WI38 (cell line): ENCODE results near the gene PRR19.

ENCODE experiments used
- H3K4me3 ChIP-seq: 2 replicates; pipeline ENCODE4 v1.5.1; 2011; ENCODE audit warnings: low read depth, mild to moderate bottlenecking, control low read depth, low read length
- TF ChIP-seq, protein P1 (sequence below): IDR thresholded peaks from 2 replicates; pipeline ENCODE4 v1.5.1; 2012; ENCODE audit warnings: low read depth, mild to moderate bottlenecking, control low read depth, low read length

Gene PRR19

DNA sequence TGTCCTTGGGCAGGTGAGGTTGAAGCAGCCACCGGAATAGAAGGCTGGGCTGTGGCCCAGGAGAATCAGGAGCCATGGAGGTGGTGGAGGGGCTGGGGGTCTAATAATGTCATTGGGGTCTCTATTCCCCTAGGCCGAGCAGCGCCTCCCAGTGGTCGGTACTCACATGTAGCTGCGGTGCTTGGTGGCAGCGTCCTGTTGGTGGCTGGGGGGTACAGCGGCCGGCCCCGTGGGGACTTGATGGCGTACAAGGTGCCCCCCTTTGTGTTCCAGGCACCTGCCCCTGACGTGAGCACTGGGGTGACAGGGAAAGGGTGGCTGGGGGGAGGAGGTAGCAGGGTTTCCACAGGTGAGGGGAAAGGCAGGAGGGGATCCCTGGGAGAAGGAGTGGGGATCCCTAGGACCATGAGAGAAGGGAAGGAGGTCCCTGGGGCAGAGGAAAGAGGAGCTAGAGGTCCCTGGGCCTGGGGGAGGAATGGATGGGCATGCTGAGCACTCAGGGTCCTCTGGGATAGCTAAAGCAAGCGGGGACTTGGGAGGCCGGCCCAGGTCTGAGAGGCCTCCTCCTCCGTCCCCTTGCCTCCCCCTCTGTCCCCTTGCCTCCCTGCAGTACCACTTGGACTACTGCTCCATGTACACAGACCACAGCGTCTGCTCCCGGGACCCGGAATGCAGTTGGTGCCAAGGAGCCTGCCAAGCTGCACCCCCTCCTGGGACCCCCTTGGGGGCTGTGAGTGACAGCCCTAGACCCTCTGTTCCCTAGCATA, 41.6 kb downstream of the PRR19 start:
- TF ChIP-seq, protein P1, sequence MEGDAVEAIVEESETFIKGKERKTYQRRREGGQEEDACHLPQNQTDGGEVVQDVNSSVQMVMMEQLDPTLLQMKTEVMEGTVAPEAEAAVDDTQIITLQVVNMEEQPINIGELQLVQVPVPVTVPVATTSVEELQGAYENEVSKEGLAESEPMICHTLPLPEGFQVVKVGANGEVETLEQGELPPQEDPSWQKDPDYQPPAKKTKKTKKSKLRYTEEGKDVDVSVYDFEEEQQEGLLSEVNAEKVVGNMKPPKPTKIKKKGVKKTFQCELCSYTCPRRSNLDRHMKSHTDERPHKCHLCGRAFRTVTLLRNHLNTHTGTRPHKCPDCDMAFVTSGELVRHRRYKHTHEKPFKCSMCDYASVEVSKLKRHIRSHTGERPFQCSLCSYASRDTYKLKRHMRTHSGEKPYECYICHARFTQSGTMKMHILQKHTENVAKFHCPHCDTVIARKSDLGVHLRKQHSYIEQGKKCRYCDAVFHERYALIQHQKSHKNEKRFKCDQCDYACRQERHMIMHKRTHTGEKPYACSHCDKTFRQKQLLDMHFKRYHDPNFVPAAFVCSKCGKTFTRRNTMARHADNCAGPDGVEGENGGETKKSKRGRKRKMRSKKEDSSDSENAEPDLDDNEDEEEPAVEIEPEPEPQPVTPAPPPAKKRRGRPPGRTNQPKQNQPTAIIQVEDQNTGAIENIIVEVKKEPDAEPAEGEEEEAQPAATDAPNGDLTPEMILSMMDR, result 0 out of 2 replicates have a peak, but pooled peaks have one; percentile 10
- no peak overlapping the region for H3K4me3 ChIP-seq

DNA sequence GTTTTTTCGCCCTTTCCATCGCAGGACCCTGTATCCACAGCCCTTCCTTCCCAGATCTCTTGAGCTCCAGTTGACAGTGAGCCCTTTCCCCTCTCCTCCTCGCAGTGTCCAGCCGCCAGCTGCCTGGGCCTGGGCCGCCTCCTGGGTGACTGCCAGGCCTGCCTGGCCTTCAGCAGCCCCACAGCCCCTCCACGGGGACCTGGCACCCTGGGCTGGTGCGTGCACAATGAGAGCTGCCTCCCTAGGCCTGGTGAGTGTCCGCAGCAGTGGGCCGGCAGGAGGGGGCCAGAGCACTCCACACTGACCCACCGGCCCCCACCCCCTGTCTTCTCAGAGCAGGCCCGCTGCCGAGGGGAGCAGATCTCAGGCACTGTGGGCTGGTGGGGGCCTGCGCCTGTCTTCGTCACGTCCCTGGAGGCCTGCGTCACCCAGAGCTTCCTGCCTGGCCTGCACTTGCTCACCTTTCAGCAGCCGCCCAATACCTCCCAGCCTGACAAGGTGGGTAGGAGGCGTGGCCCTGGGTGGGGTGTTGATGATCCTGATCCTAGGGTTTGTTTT, 42.5 kb downstream of the PRR19 start:
- no peak overlapping the region for H3K4me3 ChIP-seq
- TF ChIP-seq, protein P1, result no peak

DNA sequence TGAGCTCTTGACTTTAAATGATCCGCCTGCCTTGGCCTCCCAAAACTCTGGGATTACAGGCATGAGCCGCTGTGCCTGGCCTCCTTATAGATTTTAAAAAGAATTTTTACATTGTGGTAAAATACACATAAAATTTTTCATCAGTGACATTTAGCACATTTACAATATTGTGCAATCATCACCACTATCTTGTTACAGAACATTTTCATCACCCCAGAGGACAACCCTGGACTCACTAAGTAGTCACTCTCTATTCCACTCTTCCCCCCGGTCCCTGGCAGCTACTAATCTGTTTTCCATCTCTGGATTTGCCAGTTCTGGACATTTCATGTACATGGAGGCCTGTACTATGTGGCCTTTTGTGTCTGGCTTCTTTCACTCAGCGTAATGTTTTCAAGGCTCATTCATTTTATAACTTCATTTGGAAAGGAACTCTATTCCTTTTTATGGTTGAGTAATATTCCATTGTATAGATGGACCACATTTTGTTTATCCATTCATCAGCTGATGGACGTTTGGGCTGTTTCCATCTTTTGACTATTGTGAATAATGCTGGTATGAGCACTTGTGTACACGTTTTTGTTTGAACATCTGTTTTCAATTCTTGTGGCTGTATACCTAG, 43.4 kb downstream of the PRR19 start:
- TF ChIP-seq, protein P1, result no peak
- H3K4me3 ChIP-seq, result no peak overlapping the region

- TF ChIP-seq, protein P1, result no peak
These were observed 46.3 kb downstream of the PRR19 start for GRCh38 chr19:42348211-42348610.

GRCh38 chr19:42349378-42350107, 47.6 kb downstream of the PRR19 start:
- TF ChIP-seq, protein P1, result no peak
- H3K4me3 ChIP-seq, result no peak overlapping the region

More at GRCh38 chr19:42348211-42348610, 46.3 kb downstream of the PRR19 start:
- H3K4me3 ChIP-seq, result no peak overlapping the region

DNA sequence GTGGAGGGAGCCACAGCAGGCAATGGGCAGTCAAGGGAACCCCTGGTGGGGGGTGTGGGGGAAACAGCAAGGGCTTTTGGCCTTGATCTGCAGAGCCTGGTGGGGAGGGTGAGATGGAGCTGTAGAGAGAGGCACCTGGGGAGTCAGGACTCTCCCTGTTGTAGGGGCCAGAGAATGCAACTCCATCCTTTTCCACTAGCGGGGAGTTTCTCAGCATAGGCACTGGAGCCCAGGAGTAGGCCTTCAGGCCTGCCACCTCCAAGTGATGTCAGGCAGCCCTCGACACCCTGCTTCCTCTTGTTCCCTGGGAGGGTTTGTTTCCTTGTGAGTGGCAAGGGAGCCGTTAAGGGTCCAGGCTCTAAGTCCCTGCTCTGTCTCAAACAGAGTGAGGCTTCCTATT, 48.5 kb downstream of the PRR19 start:
- H3K4me3 ChIP-seq, result no peak overlapping the region
- TF ChIP-seq, protein P1, result no peak
